ENCODE measurements around the gene PPP1R1C.
A peak's percentile ranks its signal among the peaks of the same experiment; 100 is the strongest.

The PPP1R1C gene

GRCh38 chr2:182064019-182064778 is 78.5 kb downstream of the PPP1R1C start:
- DNase-seq (ENCODE audit: low read depth) = no peak

GRCh38 chr2:182066400-182067087 is 80.9 kb downstream of the PPP1R1C start:
- no peak for DNase-seq (ENCODE audit: low read depth)

GRCh38 chr2:182067393-182067792 is 81.7 kb downstream of the PPP1R1C start:
- no peak for DNase-seq (ENCODE audit: low read depth)

- DNase-seq (ENCODE audit: low read depth) = no peak
These were observed 83.2 kb downstream of the PPP1R1C start for GRCh38 chr2:182068811-182069210.

GRCh38 chr2:182069416-182069815 is 83.8 kb downstream of the PPP1R1C start:
- DNase-seq (ENCODE audit: low read depth) = no peak

- DNase-seq (ENCODE audit: low read depth) = no peak
These were observed 84.3 kb downstream of the PPP1R1C start for GRCh38 chr2:182069908-182070307.

- no peak for DNase-seq (ENCODE audit: low read depth)
These were observed 85.1 kb downstream of the PPP1R1C start for GRCh38 chr2:182070736-182071135.

GRCh38 chr2:182072861-182073260 is 87.2 kb downstream of the PPP1R1C start:
- no peak for DNase-seq (ENCODE audit: low read depth)

- no peak for DNase-seq (ENCODE audit: low read depth)
These were observed 88.0 kb downstream of the PPP1R1C start for GRCh38 chr2:182073613-182074012.

GRCh38 chr2:182077023-182077422 is 91.4 kb downstream of the PPP1R1C start:
- no peak for DNase-seq (ENCODE audit: low read depth)

- peak; percentile 1 for DNase-seq (ENCODE audit: low read depth)
These were observed 91.9 kb downstream of the PPP1R1C start for GRCh38 chr2:182077448-182078142.

- no peak for DNase-seq (ENCODE audit: low read depth)
These were observed 93.4 kb downstream of the PPP1R1C start for GRCh38 chr2:182078988-182079602.

GRCh38 chr2:182080493-182080892 is 94.8 kb downstream of the PPP1R1C start:
- no peak for DNase-seq (ENCODE audit: low read depth)

- DNase-seq (ENCODE audit: low read depth) = no peak
These were observed 96.1 kb downstream of the PPP1R1C start for GRCh38 chr2:182081602-182082260.

- no peak for DNase-seq (ENCODE audit: low read depth)
These were observed 103.1 kb downstream of the PPP1R1C start for GRCh38 chr2:182088681-182089320.

GRCh38 chr2:182090486-182090885 is 104.8 kb downstream of the PPP1R1C start:
- no peak for DNase-seq (ENCODE audit: low read depth)

GRCh38 chr2:182097571-182098164 is 112.0 kb downstream of the PPP1R1C start:
- no peak for DNase-seq (ENCODE audit: low read depth)

GRCh38 chr2:182098648-182099047 is 113.0 kb downstream of the PPP1R1C start:
- DNase-seq (ENCODE audit: low read depth) = no peak

GRCh38 chr2:182101263-182101662 is 115.6 kb downstream of the PPP1R1C start:
- no peak for DNase-seq (ENCODE audit: low read depth)

GRCh38 chr2:182103526-182103925 is 117.9 kb downstream of the PPP1R1C start:
- no peak for DNase-seq (ENCODE audit: low read depth)

- no peak for DNase-seq (ENCODE audit: low read depth)
These were observed 124.7 kb downstream of the PPP1R1C start for GRCh38 chr2:182110347-182110746.

Data from activated T-cell treated with anti-CD3 and anti-CD28 coated beads for 24 hours (primary cell).